NOMO-1 treated with dmso at 0.1 percent for 144 hours (cell line): Measurements from ENCODE around the gene STX1A.

Experiments used
- DNase-seq: peaks from one replicate; lab custom pipeline; 2025; ENCODE audit not compliant: unreplicated experiment; lab: John Stamatoyannopoulos, UW

STX1A gene

GRCh38 chr7:73718905-73719805, at the start of gene STX1A:
STX1A (minus strand) TSS chr7:73719669; CDS start chr7:73719631, 38 bp downstream.
- DNase-seq = peak; percentile 48

GRCh38 chr7:73768641-73769480, 49.4 kb upstream of the STX1A start:
- no peak for DNase-seq

- DNase-seq = no peak
Observed at GRCh38 chr7:73766556-73767229, 47.2 kb upstream of the STX1A start.

GRCh38 chr7:73762659-73762999, 43.2 kb upstream of the STX1A start:
- DNase-seq = no peak

GRCh38 chr7:73761854-73762658, 42.6 kb upstream of the STX1A start:
- DNase-seq = no peak

DNA sequence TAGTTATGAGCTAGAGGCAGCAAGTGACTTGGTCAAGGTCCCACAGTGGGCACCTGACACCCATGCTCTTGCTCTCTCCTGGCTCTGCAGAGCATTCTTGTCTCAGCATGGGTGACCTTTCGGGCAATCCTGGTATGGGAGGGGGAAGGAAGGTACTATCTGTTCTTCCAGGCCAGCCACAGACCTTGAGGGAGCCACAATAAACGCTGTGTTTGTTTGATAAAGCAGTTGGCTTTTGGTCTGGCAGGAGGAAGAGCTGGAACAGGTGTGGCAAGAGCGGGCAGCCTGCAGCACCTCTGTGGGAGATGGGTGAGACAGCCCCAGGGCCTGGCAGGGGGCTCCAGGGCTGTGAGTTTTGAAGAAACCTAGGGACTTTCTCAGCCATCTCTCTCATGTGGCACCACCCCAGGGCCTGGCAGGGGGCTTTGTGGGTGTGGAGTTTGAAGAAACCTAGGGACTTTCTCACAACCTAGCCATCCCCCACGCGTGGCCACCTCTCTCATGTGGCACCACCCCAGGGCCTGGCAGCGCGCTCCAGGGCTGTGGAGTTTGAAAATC, 39.2 kb upstream of the STX1A start:
- DNase-seq = no peak

GRCh38 chr7:73749931-73750776, 30.7 kb upstream of the STX1A start:
- DNase-seq = peak; percentile 91

DNA sequence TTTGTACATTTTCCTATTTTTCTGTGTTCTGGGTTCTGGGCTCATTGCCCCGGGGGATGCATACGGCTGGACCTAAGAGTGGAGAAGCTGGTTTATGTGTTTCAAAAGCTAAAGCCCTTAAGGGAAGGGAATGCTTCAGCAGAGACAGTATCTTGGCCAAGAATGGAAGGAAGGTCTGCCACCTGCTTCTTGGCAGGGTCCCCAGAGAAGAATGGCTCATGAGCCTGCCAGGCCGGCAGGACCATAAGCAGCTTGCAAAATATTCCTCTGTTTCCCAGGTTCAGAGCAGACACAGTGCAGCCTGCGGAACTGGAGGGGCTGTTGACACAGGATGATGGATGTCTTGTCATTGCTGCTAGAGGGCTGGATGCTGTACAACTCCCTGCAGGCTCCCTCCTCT, 26.9 kb upstream of the STX1A start:
- DNase-seq = no peak

DNA sequence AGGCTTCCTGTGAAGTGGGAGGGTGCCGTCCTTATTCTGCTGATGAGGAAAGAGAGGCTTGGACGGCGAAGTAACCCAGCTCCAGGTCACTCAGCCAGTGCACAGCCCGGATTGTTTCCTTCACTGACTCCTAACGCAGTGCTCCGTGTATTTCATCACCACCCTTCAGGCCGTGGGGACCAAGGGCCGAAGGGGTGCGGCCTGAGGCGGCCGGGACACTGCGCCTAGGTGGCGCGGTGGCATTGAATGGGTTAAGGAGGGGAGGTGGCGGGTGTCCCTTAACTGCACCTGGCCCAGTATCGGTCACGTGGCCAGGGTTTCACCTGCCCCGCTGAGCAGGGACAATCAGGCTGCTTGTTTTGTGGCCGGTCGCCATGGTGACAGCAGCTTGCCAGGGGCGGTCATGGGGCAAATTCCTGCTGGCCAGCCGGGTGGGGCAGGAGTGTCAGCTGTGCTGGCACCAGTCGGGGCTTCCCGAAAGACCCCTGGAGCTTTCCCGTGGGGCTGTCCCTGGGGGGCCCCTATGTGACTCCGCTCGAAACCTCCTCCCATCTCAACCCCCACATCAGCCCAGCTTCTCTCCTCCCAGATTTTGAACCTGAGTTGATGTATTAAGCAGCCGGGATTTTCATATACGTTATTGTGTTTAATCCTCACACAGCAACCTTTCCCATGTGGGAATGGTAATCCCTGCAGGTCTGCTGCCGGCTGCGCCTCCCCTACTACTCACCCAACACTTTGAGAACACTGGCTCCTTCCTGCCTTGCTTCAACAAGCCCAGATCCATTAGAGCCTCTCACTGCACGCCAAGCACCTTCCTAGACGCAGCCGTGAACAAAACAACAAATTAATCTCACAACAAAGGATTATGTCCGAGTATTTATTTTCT, 23.5 kb upstream of the STX1A start:
- no peak for DNase-seq

- DNase-seq = no peak
Observed at GRCh38 chr7:73742338-73742752, 22.9 kb upstream of the STX1A start.

GRCh38 chr7:73741600-73741999, 22.1 kb upstream of the STX1A start:
- DNase-seq = no peak

GRCh38 chr7:73740771-73741170, 21.3 kb upstream of the STX1A start:
- DNase-seq = no peak

DNA sequence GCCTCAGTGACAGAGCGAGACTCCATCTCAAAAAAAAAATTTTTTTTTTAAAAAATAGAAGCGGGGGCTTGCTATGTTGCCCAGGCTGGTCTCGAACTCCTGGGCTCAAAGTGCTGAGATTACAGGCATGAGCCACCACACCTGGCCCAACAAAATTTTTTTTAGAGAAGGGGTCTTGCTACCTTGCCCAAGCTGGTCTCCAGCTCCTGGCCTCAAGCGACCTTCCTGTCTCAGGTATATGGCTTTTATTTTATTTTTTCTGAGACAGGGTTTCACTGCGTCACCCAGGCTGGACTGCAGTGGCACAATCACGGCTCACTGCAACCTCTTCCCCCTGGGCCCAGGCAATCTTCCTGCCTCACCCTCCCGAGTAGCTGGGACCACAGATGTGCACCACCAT, 20.7 kb upstream of the STX1A start:
- DNase-seq = no peak

GRCh38 chr7:73739387-73739767, 19.9 kb upstream of the STX1A start:
- DNase-seq = no peak

DNA sequence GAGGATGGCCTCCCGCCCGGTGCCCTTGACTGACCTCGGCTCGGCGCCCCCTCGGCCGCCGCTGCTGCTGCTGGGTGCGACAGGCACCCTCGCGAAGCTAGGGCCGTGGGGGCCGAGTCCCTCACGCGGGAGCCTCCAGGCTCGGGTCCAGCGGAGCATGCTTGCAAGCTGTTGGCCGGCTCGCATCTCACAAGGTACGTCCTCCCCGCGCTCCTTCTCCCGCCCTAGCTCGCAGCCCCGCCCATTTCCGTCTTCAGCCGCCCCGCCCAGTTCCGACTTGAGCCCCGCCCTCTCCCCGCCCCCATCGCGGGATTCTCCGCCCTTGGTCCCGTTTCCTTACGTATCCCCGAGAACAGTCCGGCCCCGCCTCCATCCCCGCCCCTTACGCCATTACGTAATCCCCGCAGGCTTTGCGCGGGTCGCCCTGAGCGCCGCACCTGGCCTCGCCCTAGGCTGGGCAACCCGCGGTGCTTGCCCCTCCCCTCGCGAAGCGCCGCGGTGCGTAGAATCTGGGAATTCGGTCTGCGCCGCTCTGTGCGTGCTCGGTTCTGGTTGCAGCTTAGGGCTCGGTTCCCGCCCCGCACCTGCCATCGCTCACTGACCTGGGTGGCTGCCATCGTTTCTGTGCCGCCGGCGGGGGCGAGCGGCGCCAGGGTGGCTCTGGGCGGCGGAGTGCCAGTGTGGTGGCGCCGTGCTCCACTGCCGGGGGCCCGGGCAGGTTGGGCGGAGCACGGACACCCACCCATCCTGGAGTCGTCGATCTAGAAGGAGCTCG, 19.3 kb upstream of the STX1A start, which contains the start of gene ABHD11:
TSS of gene ABHD11 (minus strand) at position 191 of the 775 bp plus-strand sequence. CDS start at position 159, 32 bp downstream.
- peak; percentile 97 for DNase-seq

GRCh38 chr7:73738220-73738611, 18.7 kb upstream of the STX1A start:
- peak; percentile 79 for DNase-seq

GRCh38 chr7:73737491-73738219, 18.2 kb upstream of the STX1A start:
- DNase-seq = no peak
